Neural progenitor cell (in vitro differentiated cells): Measurements from ENCODE around the gene LAMB1. TPM values are rescaled to one million over a fixed set of nuclear protein-coding genes. Genes with fewer than 3 reads are reported as not detected.

Source experiments
- DNase-seq: peaks from one replicate; pipeline ENCODE4 v3.0.0-alpha.2; 2016; ENCODE audit warnings: low spot score
- H2AFZ ChIP-seq: fragments of 200-600 bp; sonication (generic); replicated peaks from 2 replicates; pipeline ENCODE4 v1.6.1; 2016; ENCODE audit warnings: antibody characterized with exemption
- H3F3A ChIP-seq: fragments of 200-600 bp; sonication (generic); 2 replicates; pipeline ENCODE4 v1.6.1; 2016; ENCODE audit warnings: antibody characterized with exemption, low read depth
- H3K27ac ChIP-seq: fragments of 200-600 bp; sonication (generic); 2 replicates; pipeline ENCODE4 v1.5.1; 2016; ENCODE audit warnings: mild to moderate bottlenecking
- H3K27me3 ChIP-seq: fragments of 200-600 bp; sonication (generic); 2 replicates; pipeline ENCODE4 v1.6.1; 2016; ENCODE audit warnings: mild to moderate bottlenecking, moderate library complexity
- H3K36me3 ChIP-seq: fragments of 200-600 bp; sonication (generic); 2 replicates; pipeline ENCODE4 v1.5.1; 2016
- H3K4me1 ChIP-seq: fragments of 200-600 bp; sonication (generic); 2 replicates; pipeline ENCODE4 v1.6.1; 2016; ENCODE audit warnings: mixed run types
- H3K4me2 ChIP-seq: fragments of 200-600 bp; sonication (generic); 2 replicates; pipeline ENCODE4 v1.6.1; 2016
- H3K4me3 ChIP-seq: fragments of 200-600 bp; sonication (generic); 2 replicates; pipeline ENCODE4 v1.5.1; 2016
- H3K79me2 ChIP-seq: fragments of 200-600 bp; sonication (generic); 2 replicates; pipeline ENCODE4 v1.6.1; 2016; ENCODE audit warnings: low read depth
- H3K9ac ChIP-seq: fragments of 200-600 bp; sonication (generic); 2 replicates; pipeline ENCODE4 v1.6.1; 2016
- H3K9me3 ChIP-seq: fragments of 200-600 bp; sonication (generic); 2 replicates; pipeline ENCODE4 v1.5.1; 2016; ENCODE audit warnings: low read depth
- H4K20me1 ChIP-seq: fragments of 200-600 bp; sonication (generic); 2 replicates; pipeline ENCODE4 v1.6.1; 2016; ENCODE audit warnings: low read depth
- H3K27ac Mint-ChIP-seq: 3 replicates; pipeline ENCODE4 v1.8.0; 2021; ENCODE audit warnings: mixed read lengths
- H3K27me3 Mint-ChIP-seq: 2 replicates; pipeline ENCODE4 v1.8.0; 2022; ENCODE audit warnings: low read depth, mild to moderate bottlenecking, inconsistent platforms, moderate library complexity, mixed read lengths; ENCODE audit not compliant: insufficient read depth
- H3K36me3 Mint-ChIP-seq: 3 replicates; pipeline ENCODE4 v1.8.0; 2021; ENCODE audit warnings: mixed read lengths
- H3K4me1 Mint-ChIP-seq: 3 replicates; pipeline ENCODE4 v1.8.0; 2021; ENCODE audit warnings: mixed read lengths
- H3K4me3 Mint-ChIP-seq: 3 replicates; pipeline ENCODE4 v1.8.0; 2021; ENCODE audit warnings: mild to moderate bottlenecking, moderate library complexity, mixed read lengths
- H3K9me3 Mint-ChIP-seq: 3 replicates; pipeline ENCODE4 v1.8.0; 2020; ENCODE audit warnings: mixed read lengths
- EZH2 ChIP-seq: fragments of 200-600 bp; sonication (generic); IDR thresholded peaks from 2 replicates; pipeline ENCODE4 v1.6.1; 2017; ENCODE audit warnings: antibody characterized with exemption, mild to moderate bottlenecking, moderate library complexity
- EZH2phosphoT487 ChIP-seq: fragments of 200-600 bp; sonication (generic); IDR thresholded peaks from 2 replicates; pipeline ENCODE4 v1.6.1; 2017; ENCODE audit warnings: antibody characterized with exemption
- total RNA-seq: library from RNA; depleted of rRNA; stranded (reverse); fragments of >200 nt; gene quantifications from 2 replicates; pipeline ENCODE4 v1.2.3, GENCODE V29; 2015; ENCODE audit warnings: low replicate concordance
- TF ChIP-seq, protein P1 (sequence below): fragments of 200-600 bp; sonication (generic); IDR thresholded peaks from 2 replicates; pipeline ENCODE4 v1.5.1; 2017; ENCODE audit warnings: antibody characterized with exemption, mild to moderate bottlenecking

The LAMB1 gene
- total RNA-seq, 1 donor from 2014 or later, result 87.7 TPM

GRCh38 chr7:107943018-107943417, 59.9 kb downstream of the LAMB1 start:
- peaks cover 9% of the 10 kb centered on the region for H3K36me3 ChIP-seq
- H3K27ac Mint-ChIP-seq, result no peak overlapping the region
- no peaks in the 10 kb centered on the region for H3F3A ChIP-seq
- no peak overlapping the region for H3K4me2 ChIP-seq
- TF ChIP-seq, protein P1, sequence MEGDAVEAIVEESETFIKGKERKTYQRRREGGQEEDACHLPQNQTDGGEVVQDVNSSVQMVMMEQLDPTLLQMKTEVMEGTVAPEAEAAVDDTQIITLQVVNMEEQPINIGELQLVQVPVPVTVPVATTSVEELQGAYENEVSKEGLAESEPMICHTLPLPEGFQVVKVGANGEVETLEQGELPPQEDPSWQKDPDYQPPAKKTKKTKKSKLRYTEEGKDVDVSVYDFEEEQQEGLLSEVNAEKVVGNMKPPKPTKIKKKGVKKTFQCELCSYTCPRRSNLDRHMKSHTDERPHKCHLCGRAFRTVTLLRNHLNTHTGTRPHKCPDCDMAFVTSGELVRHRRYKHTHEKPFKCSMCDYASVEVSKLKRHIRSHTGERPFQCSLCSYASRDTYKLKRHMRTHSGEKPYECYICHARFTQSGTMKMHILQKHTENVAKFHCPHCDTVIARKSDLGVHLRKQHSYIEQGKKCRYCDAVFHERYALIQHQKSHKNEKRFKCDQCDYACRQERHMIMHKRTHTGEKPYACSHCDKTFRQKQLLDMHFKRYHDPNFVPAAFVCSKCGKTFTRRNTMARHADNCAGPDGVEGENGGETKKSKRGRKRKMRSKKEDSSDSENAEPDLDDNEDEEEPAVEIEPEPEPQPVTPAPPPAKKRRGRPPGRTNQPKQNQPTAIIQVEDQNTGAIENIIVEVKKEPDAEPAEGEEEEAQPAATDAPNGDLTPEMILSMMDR, result no peak
- no peak for TF ChIP-seq EZH2phosphoT487
- no peak for TF ChIP-seq EZH2
- H3K9ac ChIP-seq, result no peak overlapping the region
- H2AFZ ChIP-seq, result no peak overlapping the region
- no peaks in the 10 kb centered on the region for H4K20me1 ChIP-seq
- H3K4me3 Mint-ChIP-seq, result no peak overlapping the region
- no peaks in the 10 kb centered on the region for H3K79me2 ChIP-seq
- no peaks in the 10 kb centered on the region for H3K9me3 Mint-ChIP-seq
- no peak overlapping the region for H3K27ac ChIP-seq
- H3K27me3 ChIP-seq, result no peaks in the 10 kb centered on the region
- H3K4me3 ChIP-seq, result no peak overlapping the region
- peaks cover 13% of the 10 kb centered on the region for H3K4me1 Mint-ChIP-seq
- H3K4me1 ChIP-seq, result peaks cover 7% of the 10 kb centered on the region
- peaks cover 31% of the 10 kb centered on the region for H3K36me3 Mint-ChIP-seq
- no peaks in the 10 kb centered on the region for H3K9me3 ChIP-seq
- H3K27me3 Mint-ChIP-seq, result no peaks in the 10 kb centered on the region
- no peak for DNase-seq

- Mint-ChIP-seq H3K4me1 (peaks cover 19% of the 10 kb centered on the region), H3K9me3 (no peaks in the 10 kb centered on the region), H3K27me3 (no peaks in the 10 kb centered on the region), H3K4me3 (no peak overlapping the region), H3K27ac (no peak overlapping the region), H3K36me3 (peaks cover 29% of the 10 kb centered on the region)
- no peaks in the 10 kb centered on the region for H3K9me3 ChIP-seq
- DNase-seq, result no peak
- H3K4me3 ChIP-seq, result no peak overlapping the region
- no peak overlapping the region for H2AFZ ChIP-seq
- peaks cover 21% of the 10 kb centered on the region for H3K4me1 ChIP-seq
- H3K9ac ChIP-seq, result no peak overlapping the region
- H3K27me3 ChIP-seq, result no peaks in the 10 kb centered on the region
- no peaks in the 10 kb centered on the region for H3F3A ChIP-seq
- H3K79me2 ChIP-seq, result no peaks in the 10 kb centered on the region
- H4K20me1 ChIP-seq, result no peaks in the 10 kb centered on the region
- H3K4me2 ChIP-seq, result no peak overlapping the region
- H3K36me3 ChIP-seq, result peaks cover 9% of the 10 kb centered on the region
- H3K27ac ChIP-seq, result no peak overlapping the region
- TF ChIP-seq EZH2phosphoT487 (no peak), EZH2 (no peak)
- TF ChIP-seq, protein P1, result no peak
Measured at GRCh38 chr7:107940951-107941350, 62.0 kb downstream of the LAMB1 start.

- H3K4me1 ChIP-seq, result peaks cover 21% of the 10 kb centered on the region
- H3K36me3 Mint-ChIP-seq, result peaks cover 29% of the 10 kb centered on the region
- no peaks in the 10 kb centered on the region for H3K27me3 ChIP-seq
- H3F3A ChIP-seq, result peaks cover 11% of the 10 kb centered on the region
- H4K20me1 ChIP-seq, result no peaks in the 10 kb centered on the region
- no peaks in the 10 kb centered on the region for H3K9me3 Mint-ChIP-seq
- no peak overlapping the region for H3K27ac Mint-ChIP-seq
- no peak for DNase-seq
- H3K36me3 ChIP-seq, result peaks cover 9% of the 10 kb centered on the region
- no peaks in the 10 kb centered on the region for H3K27me3 Mint-ChIP-seq
- no peak overlapping the region for H2AFZ ChIP-seq
- no peak overlapping the region for H3K4me2 ChIP-seq
- no peaks in the 10 kb centered on the region for H3K9me3 ChIP-seq
- no peak overlapping the region for H3K4me3 Mint-ChIP-seq
- no peaks in the 10 kb centered on the region for H3K79me2 ChIP-seq
- H3K4me1 Mint-ChIP-seq, result peaks cover 21% of the 10 kb centered on the region
- H3K4me3 ChIP-seq, result no peak overlapping the region
- no peak overlapping the region for H3K9ac ChIP-seq
- no peak for TF ChIP-seq EZH2
- no peak for TF ChIP-seq EZH2phosphoT487
- TF ChIP-seq, protein P1, result no peak
- H3K27ac ChIP-seq, result no peak overlapping the region
Measured at GRCh38 chr7:107939573-107940489, 63.1 kb downstream of the LAMB1 start.
